Measurements from ENCODE around the gene PPDPF.
"Not testable (repeated sequence)": the region's sequence is repeated elsewhere in the genome, so short reads cannot be mapped to it uniquely, and the experiment has no call there.

Gene PPDPF, protein sequence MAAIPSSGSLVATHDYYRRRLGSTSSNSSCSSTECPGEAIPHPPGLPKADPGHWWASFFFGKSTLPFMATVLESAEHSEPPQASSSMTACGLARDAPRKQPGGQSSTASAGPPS

DNA sequence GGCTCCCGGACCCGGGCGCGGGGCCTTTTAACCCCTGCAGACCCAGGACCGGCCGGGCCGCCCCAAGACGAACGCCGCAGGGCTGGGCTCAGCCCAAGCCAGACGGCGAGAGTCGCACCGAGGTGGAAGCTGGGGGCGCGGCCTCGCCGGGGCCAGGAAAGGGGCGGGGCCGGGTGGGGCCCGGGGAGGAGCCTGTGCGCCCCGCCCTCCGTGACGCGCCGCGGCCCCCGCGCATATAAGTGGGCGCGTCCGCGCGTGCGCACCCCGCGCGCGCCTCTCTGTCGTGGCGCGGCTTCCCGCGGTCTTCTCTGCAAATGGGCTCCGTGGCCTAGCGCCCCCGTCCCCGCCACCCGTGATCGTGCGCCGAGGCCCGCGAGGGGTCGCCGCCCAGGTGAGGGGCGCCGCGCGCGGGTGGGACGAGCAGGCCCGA is at the start of gene PPDPF:
PPDPF (plus strand) TSS at position 262 of the 430 bp plus-strand sequence. CDS start 544 bp downstream, outside the sequence.
- peak; percentile 56 for DNase-seq

DNA sequence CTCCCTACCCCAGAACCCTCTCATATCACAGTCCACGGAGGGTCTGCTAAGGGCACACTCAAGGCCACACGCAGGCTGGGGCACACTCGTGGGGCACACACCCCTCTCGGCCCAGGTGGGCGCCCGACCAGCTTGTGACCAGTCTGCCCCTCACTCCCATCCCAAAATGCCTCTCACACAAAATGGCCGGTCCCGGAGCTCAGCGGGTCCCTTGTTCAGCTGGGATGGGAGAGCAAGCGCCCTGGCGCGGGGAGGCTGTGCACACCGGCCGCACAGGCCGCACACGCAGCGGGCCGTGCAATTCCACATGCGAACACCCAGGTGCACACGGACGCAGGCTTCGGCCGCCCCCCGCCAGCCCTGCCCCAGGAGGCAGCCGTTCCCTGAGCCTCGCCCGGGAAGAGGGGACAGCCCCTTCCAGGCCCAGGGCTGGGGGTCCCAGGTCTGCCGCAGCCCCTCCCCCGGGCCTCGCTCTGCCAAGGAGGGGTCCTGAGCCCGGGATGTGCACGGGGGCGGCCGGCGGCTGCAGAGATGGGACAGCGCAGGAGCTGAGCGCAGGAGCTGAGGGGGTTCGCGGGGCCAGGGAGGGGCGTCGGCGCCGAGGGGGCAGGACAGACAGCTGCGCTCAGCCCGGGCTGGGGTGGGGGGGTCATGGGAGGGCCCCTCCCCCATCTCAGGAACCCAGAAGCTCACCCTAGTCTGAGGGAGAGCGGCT is 49.4 kb upstream of the PPDPF start:
- DNase-seq, result no peak

DNA sequence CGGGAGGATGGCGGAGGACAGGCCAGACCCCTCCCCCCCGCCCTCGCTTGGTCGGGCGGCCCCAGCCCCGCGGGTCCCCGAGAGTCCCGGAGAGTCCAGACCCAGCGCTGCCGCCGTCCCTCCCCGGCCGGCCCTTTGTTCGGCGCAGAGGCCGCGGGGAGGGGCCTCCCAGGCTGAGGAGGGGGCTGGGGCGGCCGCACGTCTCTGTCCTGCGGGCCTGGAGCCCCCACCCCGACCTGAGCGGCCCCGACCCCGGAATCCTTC is 48.9 kb upstream of the PPDPF start:
- no peak for DNase-seq

DNA sequence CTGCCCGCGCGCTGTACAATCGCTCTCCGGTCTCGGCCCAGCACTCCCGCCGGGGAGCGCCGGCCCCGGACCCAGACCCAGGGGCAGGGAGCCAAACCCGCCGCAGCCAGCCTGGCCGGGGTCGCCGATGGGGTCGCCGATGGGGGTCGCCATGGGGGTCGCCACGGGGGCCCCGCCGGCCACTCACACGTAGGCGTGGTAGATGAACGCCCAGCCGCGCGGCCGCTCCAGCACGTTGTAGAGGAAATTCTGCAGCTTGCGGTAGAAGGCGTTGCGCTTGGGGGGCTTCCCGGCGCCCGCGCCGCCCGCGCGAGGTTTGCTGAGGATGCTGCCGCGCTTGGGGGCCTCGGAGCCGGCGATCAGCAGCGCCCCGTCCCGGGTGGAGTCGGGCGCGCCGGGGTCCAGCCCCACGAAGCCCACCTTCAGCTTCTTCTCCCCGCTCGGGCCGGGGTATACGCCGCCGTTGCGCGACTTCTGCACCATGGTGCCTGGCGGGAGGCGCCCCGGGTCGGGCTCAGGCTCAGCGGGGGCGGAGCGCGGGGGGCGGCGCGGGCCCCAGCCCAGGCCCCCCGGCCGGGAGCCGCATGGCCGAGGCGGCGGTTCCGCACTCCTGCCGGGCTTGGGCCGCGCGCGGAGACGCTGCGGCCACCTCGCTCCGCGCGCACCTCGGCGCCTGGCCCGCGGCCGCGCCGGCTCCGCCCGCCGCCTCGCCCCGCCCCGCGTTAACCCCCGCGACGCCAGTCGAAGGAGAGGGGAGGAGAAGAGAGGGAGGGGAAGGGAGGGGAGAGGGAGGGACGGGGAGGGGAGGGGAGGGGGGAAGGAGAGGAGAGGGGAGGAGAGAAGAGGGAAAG is 48.4 kb upstream of the PPDPF start, which contains the start of gene KCNQ2:
KCNQ2 (minus strand) TSS at position 675 of the 851 bp plus-strand sequence; CDS start at position 483, 192 bp downstream.
- peak; percentile 41 for DNase-seq

DNA sequence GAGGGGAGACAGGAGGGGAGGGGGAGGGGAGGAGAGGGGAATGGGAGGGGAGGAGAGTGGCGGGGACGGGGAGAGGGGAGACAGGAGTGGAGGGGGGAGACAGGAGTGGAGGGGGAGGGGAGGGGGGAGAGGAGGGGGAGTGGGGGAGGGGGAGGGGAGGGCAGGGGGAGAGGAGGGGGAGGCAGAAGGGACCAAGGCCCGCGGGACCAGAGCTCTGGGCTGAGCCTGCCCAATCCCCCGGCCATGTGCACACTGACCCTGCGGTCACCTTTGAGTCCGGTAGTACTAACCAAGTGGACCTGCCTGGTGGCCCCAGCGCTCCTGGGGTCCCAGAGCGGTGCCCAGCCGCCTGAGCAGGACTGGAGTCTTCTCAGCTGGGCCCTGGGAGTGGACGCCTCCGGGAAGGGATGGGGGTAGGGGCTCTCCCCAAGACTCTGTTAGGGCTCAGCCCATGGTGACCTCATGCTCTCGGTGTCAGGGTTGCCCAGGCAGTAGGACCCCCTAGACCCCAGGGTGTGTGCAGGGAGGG is 47.6 kb upstream of the PPDPF start:
- DNase-seq, result no peak

DNA sequence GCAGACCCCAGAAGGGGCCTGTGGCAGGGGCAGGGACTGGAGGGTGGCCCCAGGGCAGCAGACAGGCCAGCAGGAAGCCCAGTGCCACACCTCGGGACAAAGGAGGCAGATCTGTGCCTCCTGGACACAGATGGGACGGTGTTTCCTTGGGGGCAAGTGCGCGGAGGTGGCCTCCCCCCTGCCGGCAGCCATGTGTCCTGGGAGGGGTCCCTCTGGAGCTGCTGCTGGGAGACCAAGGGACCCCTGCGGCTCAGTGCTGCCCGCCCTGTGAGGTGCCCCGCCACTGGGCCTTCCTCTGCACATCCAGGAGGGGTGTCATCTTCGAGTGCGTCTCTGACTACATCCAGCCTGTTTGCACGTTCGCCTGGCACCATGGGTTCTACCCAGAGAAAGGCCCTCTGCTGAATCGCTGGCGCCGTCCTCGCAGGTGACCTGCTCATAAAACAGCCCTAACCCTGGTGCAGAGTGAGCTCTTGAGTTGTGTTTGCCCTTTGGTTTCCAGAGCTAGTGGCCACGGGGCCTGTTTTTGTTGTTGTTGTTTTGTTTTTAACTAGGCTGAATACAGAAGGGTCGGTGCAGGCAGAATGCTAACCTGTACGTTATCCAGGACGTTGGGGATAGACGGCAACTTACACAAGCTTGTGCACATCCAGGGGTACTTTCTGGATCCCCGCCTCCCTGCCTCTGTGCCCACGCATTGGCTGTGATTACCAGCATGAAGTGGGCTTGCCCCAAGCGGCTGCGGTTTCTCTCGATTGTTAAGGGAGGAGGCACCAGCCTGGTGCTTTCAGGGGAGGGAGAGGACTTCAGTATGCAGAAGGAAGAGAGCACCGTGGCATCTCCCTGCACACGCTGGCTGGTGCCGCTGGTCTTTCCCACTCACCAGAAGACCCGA is 46.8 kb upstream of the PPDPF start:
- no peak for DNase-seq

DNA sequence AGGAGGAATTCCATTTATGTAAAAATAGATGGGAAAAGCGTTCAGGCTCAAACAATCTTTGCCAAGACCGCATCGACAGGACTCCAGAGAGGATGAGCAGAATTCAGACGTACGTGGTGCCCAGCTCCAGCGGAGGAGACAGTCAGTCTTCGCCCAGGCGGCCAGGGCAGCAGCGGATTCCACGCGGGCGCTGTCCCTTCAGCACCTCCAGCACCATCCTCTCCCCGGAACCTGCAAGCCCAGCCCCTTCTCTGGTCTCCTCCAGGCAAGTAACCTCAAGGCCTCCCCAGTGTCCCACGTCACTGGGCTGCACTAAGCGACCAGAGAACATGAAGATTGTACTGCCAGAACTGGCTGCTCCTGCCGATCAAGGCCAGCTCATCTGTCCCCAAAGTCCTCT is 45.4 kb upstream of the PPDPF start:
- DNase-seq, result no peak

DNA sequence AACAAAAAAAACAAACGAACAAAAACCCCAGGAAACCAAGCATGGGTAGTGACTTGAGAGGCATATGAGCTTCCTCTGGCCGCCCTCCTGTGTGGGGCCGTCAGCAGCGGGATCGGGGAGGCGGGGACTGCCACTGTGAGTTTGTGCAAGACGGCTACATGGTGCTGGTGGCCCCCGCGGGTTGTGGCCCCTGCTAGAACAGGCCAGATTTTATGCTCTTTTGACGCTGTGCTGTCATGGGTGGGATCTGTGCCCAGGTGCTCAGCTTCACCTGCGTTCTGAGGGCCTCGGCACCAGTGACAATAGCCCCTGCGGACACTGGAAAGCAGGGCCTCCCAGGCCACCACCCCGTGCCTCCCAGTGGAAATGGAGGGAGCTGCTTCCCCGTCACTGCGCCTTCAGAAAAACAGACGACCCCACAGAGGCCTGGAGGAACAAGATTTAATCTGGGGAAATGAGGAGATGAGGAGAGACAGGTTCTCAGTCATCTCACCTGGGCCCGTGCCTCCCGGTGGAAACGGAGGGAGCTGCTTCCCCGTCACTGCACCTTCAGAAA is 43.4 kb upstream of the PPDPF start:
- no peak for DNase-seq

DNA sequence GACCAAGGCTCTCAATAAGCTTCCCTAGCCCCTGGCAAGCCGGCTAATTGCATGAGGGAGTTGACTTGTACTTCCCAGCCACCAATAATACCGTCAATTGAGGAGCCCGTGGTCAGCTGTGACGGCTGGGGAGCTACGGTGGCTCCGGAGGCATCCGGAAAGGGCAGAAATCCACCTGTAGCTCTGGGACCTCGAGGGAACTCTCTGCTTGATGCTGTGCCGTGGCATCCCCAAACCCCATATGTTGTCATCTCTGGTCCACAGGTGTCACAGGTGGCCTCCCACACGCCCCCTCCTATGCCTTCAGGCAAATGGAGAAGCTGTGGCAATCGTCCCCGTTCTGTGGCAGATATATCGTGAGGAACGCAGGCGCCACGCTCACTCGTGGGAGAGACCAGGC is 42.6 kb upstream of the PPDPF start:
- DNase-seq, result no peak

DNA sequence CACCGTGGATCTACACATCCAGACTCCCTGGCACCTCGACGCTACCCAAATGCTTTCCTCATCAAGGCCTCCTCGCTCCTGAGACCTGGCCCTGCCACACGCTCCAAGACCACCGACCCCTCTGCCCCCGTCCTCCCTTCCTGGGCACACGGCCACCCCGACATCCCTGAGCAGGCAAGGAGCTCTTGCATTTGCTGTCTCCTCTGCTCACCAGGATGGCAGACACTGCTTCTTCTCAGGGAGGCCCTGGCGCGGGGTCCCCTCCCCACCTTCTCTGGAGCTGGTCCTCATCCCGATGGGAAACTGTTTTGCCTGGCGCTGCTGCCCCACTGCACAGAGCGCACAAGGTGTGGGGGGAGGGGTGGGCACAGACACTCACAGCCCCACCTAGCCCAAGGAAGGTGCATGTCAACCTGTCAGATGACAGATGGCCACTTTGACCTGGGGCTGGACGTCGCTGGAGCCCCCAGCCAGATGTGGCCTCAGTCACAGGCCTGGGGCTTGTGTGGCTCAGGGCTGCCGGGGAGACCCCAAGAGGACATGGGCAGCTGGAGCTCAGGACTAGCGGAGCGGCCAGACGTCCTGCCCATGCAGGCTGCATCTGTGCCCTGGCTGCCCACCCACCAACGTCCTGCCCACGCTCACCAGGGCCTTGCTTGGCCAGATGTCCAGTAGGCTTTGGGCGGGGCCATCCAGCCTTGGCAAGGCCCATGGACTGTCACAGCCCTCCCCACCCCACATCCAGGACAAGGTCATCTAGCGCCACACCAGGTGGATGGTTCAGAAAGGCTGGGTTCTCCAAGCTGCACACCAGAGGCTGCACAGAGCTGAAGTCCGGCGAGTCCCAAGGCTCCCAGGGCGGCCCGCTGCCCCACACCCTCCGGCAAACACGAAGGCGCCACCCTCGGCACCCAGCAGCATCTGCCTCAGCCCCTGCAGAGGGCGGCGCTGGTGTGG is 41.9 kb upstream of the PPDPF start:
- no peak for DNase-seq

DNA sequence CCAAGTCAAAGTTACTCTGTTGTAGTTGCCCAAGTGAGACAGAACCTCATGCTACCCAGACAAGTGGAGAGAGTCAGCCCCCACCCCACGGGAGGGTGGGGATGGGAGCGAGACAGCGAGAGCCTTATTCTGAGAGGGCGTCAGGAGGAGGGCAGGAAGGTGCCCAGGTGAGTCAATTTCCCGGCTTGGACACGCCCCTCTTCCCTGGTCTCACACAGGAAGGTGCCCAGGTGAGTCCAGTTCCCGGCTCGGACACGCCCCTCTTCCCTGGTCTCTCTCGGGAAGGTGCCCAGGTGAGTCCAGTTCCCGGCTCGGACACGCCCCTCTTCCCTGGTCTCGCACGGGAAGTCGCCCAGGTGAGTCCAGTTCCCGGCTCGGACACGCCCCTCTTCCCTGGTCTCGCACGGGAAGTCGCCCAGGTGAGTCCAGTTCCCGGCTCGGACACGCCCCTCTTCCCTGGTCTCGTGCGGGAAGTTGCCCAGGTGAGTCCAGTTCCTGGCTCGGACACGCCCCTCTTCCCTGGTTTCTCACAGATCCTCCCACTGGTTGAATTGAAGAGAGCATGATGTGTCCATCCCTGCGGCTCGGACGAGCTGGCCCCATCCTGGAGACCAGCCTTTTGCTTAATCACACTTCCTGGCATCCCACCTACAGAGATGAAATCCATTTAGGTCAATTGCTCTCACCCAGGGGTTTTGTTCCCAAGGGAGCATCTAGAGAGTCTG is 40.7 kb upstream of the PPDPF start:
- DNase-seq, result not testable (repeated sequence)

DNA sequence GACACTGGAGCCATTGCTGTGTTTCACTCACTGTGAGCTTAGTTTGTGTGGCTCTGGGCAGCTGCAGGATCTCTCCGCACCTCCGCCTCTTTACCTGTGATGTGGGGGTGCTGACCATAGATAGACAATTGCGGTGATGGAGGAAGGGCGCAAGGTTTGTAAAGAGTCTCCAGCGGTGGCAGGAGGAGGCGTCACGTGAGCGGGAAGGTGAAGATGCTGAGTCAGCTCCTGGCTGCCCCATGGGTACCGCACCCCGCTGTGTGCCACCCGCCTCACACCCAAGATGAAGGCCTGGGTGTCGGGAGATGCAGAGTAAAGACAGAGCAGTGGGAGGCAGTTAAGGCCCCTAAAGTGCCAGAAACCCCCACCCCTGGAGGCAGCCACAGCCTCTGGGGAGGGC is 39.1 kb upstream of the PPDPF start:
- DNase-seq, result no peak

DNA sequence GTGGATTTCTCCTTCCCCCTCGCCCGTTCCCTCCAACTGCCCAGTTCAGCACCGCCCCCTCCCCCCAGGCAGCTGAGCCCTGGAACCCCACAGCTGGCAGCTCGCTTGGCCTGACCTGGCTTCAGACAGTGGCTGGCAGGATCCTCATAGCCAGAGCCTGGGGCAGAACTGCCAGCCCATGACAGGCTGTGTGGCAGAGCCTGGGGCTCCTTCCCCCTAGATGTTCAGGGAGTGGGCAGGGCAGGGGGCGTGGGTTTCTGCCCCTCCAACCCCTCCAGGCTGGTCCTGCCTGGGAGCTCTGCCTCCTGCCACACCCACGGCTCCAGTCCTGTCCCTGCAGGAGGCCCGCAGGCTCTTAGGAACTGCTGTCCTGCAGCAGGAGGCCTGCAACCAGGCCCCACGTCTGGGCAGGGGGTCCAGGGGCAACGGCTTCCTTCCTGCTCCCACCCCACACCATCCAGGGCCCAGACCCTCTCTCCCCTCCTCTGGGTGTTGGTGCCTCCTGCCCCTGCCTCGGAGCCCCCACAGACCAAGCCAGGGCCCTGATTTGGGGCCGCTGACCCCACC is 38.5 kb upstream of the PPDPF start:
- DNase-seq, result no peak

DNA sequence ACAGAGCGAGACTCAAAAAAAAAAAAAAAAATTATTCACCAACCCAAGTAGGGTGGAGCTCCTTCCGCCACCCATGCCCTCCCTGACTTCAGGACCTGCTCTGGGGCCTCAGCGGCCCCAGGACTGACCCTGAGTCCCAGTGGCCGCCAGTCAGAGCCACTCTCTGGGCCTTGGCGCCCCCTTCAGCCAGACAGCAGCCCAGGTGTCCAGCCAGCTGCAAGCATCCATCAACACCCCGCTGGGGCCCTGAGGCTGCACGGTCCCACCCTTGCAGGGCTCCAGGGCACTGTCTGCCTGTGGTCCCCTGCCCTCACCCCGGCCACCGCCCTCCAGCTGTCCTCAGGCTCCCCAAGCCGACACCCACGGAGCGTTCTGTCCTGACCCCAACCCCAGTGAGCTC is 36.7 kb upstream of the PPDPF start:
- no peak for DNase-seq

DNA sequence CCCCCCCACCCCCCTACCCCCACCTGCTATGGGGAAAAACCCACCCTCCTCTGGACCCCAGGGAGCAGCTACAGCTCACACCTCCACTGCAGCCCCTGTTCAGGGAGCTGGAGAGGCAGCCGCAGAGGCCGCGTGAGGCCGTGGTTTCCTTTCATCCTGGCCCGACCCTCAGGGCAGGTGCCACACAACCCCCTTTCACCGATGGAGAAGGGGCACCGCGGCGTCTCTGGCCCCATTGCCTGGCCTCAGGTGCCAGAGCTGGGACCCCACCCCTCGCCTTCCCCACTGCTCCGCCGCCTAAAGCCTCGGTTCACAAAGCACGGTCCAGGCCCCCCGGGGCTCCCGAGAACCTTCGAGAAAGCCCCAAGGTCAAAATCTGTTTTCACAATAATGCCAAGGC is 36.3 kb upstream of the PPDPF start:
- DNase-seq, result no peak

DNA sequence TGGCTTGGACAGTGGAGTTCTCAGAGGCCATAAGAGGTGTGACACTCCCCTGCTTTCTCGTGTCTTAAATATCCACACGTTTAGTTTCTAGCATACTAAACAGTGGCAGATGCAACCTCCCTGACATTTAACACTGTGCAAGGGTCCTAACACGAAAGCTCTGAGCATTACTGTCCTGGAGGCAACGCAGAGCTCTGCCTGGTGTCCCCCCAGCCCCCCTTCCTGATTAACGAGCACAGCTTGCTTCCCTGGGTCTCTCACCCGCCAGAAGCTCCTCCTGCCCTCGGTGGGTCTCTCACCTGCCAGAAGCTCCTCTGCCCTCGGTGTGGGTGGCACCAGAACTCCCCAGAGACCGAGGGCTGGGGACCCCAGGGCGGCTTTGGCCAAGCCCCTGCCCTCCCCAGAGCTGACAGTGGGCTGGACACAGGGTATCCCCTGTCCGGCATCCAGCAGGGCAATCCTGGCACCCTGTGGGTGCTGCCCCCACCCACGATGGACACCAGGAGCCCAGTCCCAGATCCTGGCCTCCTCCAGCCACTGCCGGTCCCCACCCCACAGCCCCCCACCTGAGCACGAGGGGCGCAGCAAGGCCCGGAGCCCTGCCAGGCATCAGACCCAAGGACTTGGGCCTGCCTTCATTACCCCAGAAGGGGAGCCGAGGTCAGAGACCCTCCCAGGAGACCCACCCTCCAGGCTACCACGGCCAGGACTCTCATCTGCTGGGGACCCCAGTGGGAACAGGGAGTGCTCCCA is 35.7 kb upstream of the PPDPF start:
- DNase-seq, result no peak

DNA sequence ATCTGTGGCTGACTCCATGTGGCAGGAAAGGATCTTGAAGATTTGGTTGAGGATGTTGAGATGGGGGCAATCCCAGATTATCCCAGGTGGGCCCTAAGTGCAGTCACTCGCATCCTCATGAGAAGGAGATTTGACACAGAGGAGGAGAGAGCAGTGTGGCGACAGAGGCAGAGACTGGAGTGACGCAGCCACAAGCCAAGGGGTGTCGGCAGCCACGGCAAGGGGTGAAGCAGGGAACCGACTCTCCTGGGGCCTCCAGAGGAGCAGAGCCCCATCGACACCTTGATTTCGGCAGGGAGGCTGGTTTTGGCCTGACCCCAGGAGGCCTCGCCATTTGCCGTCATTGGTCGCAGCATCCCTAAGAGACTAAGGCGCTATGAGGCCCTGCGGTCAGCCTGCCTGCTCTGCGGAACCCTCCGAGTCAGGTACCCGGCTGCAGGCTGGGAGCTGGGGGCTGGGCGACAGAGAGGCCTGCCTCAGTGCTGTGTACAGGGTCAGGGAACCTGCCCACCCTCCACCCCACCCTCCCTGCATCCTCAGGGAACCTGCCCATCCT is 34.2 kb upstream of the PPDPF start:
- DNase-seq, result no peak

DNA sequence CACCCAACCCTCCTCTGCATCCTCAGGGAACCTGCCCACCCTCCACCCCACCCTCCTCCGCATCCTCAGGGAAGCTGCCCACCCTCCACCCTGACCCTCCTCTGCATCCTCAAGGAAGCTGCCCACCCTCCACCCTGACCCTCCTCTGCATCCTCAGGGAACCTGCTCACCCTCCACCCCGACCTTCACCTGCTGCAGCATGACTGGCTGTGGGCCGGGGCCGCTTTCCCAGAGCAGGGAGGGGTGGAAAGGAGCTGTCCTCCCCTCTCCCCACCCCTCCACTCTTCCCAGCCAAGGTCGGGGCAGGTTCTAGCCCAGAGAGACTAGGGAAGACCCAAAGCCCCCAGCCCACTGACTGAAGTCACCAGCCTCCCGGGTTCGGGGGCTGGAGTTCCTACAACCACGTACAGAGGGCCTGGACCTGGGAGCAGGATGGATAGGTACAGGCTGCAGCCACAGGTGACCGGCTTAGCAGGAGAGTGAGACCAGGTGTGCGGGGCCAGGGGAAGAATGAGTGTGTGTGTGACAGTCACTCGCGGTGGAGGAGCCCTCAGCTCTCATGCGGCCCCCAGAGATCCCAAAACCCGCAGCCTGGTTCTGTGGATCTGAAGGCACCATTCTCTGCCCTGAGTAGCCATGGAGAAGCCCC is 33.3 kb upstream of the PPDPF start:
- DNase-seq, result no peak
